Stimulated activated CD8-positive, alpha-beta memory T cell treated with anti-CD3 and anti-CD28 coated beads, Interleukin-12 subunit alpha, Interleukin-12 subunit beta, amount 100 ng/mL, for 1 hour (primary cell): ENCODE results near the gene HHIP.

Source experiments
- DNase-seq: peaks from one replicate; pipeline ENCODE4 v3.0.0-alpha.2; 2020; ENCODE audit warnings: low read depth

Gene HHIP, protein sequence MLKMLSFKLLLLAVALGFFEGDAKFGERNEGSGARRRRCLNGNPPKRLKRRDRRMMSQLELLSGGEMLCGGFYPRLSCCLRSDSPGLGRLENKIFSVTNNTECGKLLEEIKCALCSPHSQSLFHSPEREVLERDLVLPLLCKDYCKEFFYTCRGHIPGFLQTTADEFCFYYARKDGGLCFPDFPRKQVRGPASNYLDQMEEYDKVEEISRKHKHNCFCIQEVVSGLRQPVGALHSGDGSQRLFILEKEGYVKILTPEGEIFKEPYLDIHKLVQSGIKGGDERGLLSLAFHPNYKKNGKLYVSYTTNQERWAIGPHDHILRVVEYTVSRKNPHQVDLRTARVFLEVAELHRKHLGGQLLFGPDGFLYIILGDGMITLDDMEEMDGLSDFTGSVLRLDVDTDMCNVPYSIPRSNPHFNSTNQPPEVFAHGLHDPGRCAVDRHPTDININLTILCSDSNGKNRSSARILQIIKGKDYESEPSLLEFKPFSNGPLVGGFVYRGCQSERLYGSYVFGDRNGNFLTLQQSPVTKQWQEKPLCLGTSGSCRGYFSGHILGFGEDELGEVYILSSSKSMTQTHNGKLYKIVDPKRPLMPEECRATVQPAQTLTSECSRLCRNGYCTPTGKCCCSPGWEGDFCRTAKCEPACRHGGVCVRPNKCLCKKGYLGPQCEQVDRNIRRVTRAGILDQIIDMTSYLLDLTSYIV

DNA sequence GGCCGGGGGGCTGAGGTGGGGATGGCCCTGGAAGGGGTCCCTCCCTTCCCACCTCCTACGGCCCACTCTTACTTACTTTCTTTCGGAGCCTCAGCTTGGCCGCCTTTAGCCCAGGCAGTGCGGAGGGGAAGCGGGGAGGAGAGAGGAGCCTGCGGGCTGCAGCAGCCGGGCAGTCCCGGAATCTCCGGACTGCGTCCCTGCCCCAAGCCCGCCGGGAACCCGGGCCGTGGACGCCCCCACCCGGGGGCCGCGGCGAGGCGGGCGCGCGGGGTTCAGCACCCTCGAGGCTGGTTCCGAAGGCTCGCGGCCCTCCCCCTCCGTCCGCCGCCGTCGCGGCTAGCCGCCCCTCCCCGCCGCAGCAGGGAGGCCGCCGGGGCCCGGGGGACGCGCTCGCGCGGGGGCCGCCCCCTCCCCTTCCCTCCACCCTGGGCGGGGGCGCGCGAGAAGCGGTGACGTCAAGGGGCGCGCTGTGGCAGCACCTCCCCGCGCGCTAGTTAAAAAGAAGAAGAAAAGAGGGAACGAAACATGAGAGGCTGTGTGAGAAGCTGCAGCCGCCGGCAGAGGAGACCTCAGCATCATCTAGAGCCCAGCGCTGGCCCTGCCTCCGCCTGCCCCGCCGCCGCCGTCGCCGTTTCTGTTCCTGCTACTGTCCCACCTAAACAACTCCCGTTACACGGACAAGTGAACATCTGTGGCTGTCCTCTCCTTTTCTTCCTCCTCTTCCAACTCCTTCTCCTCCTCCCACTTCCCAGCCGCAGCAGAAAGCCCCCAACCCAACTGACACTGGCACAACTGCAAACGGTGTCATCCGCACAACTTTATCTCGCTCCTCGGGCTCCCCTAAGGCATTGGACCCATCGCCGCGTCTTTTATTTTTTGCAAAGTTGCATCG lies at the start of gene HHIP:
HHIP (plus strand) TSS at position 526 of the 892 bp plus-strand sequence. CDS start 520 bp downstream, outside the sequence.
- no peak for DNase-seq

GRCh38 chr4:144597171-144597570 lies 48.8 kb upstream of the HHIP start:
- no peak for DNase-seq

DNA sequence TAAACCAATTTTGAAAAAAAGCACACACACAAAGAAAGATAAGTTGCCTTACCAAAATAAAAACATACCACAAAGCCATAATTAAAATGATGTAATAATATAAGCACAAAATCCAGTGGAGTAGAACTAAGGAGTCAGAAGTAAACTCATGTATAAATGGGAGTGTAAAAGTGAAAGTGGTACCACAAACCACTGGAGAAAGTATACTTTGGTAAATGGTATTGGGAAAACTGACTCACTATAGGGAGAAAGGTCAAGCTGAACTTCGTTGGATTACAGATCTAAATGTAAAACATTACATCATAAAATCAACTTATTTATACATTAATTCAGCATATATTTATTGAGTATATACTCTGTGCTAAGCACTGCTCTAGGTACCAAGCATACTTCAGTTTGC lies 46.3 kb upstream of the HHIP start:
- DNase-seq: no peak

DNA sequence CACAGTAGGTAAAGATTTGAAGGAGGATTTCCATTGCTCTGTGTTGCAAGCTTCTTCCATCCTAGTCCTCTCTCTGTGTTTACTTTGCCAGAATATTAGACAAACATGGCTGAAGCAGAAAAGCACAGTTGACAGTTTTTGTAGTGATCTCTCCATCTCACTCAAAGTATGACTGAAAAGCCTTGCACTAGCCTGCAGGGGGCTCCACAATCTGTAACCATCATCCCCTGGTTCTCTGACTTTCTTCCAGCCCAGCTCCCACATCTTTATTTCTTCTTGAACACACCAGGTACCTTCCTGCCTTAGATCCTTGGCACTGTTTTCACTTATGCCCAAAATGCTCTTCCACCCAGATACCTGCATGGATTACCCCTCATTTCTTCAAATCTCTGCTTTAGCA lies 34.1 kb upstream of the HHIP start:
- no peak for DNase-seq

- DNase-seq: no peak
These were observed 30.9 kb upstream of the HHIP start for GRCh38 chr4:144614850-144615585.

GRCh38 chr4:144621681-144622080 lies 24.3 kb upstream of the HHIP start:
- DNase-seq: no peak

DNA sequence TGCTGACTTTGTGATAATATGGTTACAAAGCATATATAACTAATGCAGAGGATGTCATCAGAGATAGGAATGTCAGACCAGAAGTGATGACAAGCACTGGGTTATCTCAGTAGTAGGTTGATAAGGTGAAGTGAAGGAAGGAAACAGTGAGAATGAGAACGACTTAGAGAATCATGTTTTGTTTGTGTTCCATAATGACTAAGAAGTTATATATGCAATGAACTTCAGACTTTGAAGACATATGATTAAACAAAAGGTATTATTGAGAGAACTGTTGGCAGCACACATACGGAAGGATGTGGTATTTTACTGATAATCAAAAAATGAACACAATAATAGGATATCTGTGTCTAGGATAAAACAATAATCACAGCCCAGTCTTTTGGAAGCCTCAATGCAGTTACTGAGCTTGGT lies 18.3 kb upstream of the HHIP start:
- DNase-seq: no peak

DNA sequence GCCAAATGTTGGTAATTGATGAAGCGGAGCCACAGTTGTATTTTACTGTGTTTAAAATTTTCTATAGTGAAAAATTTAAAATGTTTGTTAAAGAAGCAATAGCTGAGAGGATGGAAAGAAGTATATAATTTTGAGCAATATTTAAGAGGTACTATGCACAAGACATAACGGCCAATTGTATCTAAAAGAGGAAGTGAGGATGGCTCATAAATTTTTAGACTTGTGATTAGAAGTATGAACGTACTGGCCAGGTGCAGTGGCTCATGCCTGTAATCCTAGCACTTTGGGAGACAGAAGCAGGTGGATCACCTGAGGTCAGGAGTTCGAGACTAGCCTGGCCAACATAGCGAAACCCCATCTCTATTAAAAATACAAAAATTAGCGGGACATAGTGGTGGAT lies 12.7 kb upstream of the HHIP start:
- DNase-seq: no peak

GRCh38 chr4:144634978-144635747 lies 10.8 kb upstream of the HHIP start:
- no peak for DNase-seq

- no peak for DNase-seq
These were observed 1.4 kb upstream of the HHIP start for GRCh38 chr4:144644368-144645101.

DNA sequence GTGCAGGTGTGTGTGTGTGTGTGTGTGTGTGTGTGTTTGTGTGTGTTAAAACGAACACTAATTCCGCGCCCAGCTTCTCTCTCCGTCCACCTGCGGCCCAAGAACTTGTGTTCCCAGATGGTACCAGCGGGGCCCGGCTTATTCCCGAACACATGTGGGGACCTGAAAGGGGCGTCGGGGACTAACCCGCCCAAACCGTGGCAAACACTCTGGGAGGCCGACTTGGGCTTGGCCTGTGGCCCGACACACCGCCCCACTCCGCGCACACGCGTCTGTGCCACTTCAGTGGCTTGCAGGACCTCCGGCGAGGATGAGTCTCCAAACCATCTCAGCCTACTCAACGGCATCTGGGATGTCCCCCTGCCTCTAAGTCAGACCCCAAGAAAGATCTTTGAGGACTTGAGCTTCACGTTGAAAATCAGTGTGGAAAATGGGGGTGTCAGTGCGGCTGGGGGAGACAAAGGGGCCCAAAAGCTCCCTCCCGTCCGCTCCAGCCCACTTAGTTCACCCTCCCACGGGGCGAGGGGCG lies 790 bp upstream of the HHIP start:
- DNase-seq: no peak

DNA sequence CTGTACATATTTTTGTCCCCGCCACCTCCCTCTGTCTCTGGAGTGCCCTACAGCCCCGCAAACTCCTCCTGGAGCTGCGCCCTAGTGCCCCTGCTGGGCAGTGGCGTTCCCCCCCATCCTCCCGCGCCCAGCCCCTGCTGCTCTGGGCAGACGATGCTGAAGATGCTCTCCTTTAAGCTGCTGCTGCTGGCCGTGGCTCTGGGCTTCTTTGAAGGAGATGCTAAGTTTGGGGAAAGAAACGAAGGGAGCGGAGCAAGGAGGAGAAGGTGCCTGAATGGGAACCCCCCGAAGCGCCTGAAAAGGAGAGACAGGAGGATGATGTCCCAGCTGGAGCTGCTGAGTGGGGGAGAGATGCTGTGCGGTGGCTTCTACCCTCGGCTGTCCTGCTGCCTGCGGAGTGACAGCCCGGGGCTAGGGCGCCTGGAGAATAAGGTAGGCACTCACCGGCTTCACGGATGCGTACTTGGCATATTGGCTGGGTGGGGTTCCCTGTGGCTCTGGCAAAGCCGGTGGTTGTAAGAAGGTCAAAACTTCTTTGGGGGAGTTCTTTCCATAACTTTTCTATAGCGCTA lies 653 bp downstream of the HHIP start:
- no peak for DNase-seq

DNA sequence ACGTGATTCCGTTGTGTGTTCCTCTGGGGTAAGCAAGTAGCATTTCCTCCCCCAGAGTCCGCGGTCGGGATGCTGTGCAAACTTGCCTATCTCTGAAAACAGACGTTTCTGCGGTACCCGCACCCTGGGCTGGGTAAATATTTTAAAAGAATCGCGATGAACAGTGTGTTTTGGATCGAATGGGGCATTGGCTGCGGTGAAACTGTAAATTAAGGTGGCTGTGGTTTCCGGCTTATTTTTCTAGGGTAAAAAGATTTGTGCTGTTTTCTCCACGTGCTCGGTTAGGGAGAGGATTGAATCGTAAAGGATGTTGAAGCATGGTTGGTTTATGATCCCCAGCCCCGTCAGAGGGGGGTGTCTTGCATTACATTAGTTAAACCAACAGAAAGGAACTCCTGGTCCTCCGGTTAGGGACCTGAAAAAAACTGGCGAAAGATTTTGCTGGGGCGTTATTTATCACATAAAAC lies 1.2 kb downstream of the HHIP start:
- no peak for DNase-seq

DNA sequence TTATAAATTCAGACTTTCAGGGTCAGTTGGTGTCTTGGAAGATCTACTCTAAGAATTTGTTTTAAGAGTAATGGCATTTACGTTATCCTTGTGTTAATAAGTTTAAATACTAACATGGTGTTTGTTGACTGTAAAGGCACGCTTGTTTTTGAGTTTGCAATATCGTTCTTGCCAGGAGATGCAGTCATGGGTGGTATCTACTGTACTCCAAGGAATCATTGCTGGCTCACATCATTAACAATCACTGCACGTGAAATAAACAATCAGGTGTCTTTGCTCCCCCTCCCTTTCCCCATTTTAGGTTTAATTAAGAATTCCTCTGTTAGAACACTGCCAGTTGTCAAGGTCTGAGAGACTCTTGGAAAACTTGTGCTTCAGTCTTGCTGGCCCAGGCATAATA lies 1.6 kb downstream of the HHIP start:
- no peak for DNase-seq

DNA sequence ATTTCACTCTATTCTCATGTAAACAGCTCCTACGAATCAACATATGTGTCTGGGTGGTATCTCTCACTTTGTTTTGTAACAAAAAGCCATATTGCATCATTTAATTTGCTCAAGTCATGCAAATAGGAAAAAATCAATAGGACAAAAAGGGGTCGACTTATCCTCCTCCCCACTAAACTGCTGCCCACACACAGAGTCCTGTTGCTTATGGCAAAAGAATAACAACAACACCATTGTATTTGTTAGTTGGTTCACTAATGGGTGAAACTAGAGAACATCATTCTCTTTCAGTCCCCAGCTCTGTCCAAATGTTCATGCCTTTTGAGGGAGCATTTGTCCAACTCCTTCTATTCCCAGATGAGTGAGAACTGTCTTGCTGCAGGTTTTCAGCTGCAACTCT lies 2.1 kb downstream of the HHIP start:
- no peak for DNase-seq

GRCh38 chr4:144649646-144650045 lies 3.7 kb downstream of the HHIP start:
- no peak for DNase-seq

DNA sequence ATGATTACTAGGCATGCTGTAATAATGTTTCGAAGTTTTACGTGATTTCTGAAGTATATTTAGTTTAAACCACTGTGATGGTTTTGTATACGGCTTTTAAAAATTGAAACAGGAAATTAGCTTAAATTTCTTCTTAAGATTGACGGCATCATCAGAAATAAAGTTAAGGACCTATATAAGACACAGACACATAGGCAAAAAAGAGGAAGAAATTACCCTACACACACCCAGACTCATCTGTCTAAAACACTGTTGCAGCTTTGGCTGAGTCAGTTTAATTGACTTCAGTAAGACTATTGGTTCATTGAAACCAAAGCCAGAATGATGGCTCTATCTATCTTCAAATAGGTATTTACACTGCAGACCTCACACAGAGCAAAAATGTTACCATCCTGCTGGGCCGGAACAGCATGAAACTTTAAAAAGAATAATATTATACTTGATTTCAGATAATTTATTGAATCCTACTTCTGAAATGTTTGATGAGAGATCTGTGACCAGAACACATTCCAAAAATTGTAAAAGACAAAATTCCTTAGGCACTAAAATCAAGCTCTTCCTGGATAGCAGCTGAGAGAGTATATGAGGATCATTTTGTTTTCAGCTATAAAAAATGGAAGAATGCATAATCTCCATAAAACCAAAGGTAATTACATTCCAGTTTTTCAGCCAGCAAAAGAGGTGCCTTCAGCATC lies 4.5 kb downstream of the HHIP start:
- DNase-seq: no peak

GRCh38 chr4:144653781-144654545 lies 8.0 kb downstream of the HHIP start:
- no peak for DNase-seq
